ENCODE data around the gene KLHL14. TPM values are rescaled to one million over a fixed set of nuclear protein-coding genes. Genes with fewer than 3 reads are reported as not detected.

The KLHL14 gene
- total and polyA plus RNA-seq, 7 donors: 0.01 TPM; not detected in 6

DNA sequence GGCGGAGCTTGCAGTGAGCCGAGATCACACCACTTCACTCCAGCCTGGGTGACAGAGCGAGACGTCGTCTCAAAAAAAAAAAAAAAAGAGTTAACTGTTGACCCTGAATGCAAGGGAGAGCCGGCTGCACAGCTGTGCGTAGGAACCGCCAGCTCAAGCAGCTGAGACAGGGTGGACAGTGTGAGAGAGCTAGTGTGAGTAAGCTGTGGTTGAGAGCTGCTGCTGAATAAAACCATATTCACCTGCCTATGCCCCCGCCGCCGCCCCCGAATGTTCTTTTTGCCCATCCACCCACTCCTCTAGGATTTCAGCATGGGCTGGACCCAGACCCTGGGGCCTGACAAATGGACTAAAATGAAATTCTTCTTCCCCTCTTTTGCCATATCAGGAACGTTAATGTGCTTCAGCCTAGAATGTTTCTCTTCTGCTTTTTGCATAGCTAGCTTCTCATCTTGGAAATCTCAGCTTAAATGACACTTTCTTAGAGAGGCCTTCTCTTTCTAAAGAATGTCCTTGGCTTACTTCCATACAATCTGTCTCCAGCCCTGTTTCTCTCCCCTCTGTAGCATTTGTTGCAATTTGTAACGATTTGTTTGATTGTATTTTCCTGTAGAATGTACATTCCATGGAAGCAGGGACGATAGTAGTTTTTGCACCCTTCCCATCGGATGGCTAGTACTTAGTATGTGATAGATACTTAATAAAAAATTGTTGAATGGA, 142.7 kb downstream of the KLHL14 start:
- Histone ChIP-seq H3K27ac (no peak overlapping the region), H3K9me3 (no peaks in the 10 kb centered on the region), H3K4me1 (no peaks in the 10 kb centered on the region), H3K36me3 (ENCODE audit: insufficient read depth in 1 of 2, low read depth in 1 of 2) (no peaks in the 10 kb centered on the region), H3K27me3 (ENCODE audit: insufficient read depth in 3 of 3, low read length in 2 of 3) (peaks cover 0 to 3% (median 0%) of the 10 kb centered on the region in 3 donors), H3K4me3 (no peak overlapping the region)
- intact Hi-C loops (cut with DNase I): no loop called here
- ATAC-seq (no peak), DNase-seq (no peak)
- 46 to 56% (median 51%) methylated on average over 16 of the region's 16 CpGs for WGBS, 3 donors
- TF ChIP-seq, protein P1, sequence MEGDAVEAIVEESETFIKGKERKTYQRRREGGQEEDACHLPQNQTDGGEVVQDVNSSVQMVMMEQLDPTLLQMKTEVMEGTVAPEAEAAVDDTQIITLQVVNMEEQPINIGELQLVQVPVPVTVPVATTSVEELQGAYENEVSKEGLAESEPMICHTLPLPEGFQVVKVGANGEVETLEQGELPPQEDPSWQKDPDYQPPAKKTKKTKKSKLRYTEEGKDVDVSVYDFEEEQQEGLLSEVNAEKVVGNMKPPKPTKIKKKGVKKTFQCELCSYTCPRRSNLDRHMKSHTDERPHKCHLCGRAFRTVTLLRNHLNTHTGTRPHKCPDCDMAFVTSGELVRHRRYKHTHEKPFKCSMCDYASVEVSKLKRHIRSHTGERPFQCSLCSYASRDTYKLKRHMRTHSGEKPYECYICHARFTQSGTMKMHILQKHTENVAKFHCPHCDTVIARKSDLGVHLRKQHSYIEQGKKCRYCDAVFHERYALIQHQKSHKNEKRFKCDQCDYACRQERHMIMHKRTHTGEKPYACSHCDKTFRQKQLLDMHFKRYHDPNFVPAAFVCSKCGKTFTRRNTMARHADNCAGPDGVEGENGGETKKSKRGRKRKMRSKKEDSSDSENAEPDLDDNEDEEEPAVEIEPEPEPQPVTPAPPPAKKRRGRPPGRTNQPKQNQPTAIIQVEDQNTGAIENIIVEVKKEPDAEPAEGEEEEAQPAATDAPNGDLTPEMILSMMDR (IDR thresholded peaks at IDR 0.05): no peak

DNA sequence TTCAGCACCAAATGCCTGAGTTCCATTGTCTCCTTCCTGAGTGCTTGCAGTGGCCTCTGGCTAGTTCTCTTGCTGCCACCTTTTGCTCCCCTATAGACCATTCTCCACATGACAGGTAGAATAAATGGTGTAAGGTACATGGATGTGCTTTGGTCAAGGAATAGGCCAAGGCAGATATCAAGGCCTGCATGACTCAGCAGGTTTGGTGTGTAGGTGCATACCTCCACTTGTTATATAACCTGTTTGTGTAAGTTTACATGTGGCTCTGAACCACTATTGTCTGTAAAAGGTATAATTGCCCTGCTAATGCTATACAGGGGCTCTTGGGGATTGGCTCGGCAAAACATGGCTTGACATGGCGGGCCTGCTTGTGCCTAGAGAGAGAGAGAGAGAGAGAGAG, 143.5 kb downstream of the KLHL14 start:
- TF ChIP-seq, protein P1 (IDR thresholded peaks at IDR 0.05): no peak
- ATAC-seq (no peak), DNase-seq (no peak)
- no peaks in the 10 kb centered on the region for H3K9me3 ChIP-seq
- H3K4me3 ChIP-seq: no peak overlapping the region
- no peaks in the 10 kb centered on the region for H3K4me1 ChIP-seq
- no peak overlapping the region for H3K27ac ChIP-seq
- H3K36me3 ChIP-seq (ENCODE audit: insufficient read depth in 1 of 2, low read depth in 1 of 2): no peaks in the 10 kb centered on the region
- WGBS, 3 donors: 83 to 97% (median 93%) methylated on average over 2 of the region's 2 CpGs
- H3K27me3 ChIP-seq (ENCODE audit: insufficient read depth in 3 of 3, low read length in 2 of 3): peaks cover 0 to 2% (median 0%) of the 10 kb centered on the region in 3 donors
- intact Hi-C loops (cut with DNase I): no loop called here

DNA sequence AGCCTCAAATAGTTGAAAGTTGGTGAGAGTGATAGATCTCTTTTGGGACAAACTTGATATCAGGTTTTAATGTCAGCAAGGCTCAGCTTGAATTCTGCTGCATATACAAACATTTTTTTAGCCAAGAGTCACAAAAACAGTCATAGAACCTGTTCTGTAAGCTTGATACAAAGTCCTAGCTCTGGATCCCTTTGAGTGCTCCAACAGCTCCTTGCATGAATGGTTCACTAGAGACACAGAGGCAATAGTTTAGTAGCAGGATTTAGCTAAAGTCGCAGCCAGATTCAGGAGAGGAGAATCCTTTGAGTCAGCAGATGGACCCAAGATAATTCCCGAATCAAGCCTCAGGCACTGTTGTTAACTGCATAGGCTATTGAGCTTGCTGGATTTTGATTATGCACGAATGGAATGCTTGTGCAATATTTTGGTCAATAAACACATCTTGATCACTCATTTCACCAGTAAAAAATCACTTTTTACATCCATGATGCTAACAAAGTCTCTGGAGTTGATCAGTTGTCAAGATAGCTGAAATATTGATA, 148.6 kb downstream of the KLHL14 start:
- DNase-seq (no peak), ATAC-seq (no peak)
- no peaks in the 10 kb centered on the region for H3K9me3 ChIP-seq
- intact Hi-C loops (cut with DNase I): no loop called here
- H3K27ac ChIP-seq: no peak overlapping the region
- H3K27me3 ChIP-seq (ENCODE audit: insufficient read depth in 3 of 3, low read length in 2 of 3): no peaks in the 10 kb centered on the region
- TF ChIP-seq, protein P1 (IDR thresholded peaks at IDR 0.05): no peak
- no peaks in the 10 kb centered on the region for H3K4me1 ChIP-seq
- WGBS, 3 donors: 73 to 88% (median 87%) methylated on average over 3 of the region's 3 CpGs
- no peak overlapping the region for H3K4me3 ChIP-seq
- no peaks in the 10 kb centered on the region for H3K36me3 ChIP-seq (ENCODE audit: insufficient read depth in 1 of 2, low read depth in 1 of 2)

DNA sequence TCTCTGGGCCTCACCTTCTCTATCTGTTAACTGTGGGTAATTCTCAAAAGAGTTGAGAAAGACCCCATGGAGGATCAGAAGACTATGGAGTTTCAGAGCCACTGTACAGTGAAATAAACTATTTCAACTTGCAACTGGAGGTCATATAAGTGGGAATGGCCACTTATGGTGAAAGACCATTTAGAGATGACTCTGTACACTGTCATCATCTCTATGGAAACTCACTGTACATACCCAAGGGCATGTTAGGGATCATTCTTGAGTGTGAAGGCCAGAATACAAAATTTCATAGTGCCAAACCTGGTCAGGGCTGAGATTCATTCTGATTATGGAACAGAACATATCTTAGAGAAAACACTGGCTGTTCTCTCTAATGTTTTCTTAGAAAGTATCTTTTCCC, 149.3 kb downstream of the KLHL14 start:
- H3K4me3 ChIP-seq: no peak overlapping the region
- no peaks in the 10 kb centered on the region for H3K36me3 ChIP-seq (ENCODE audit: insufficient read depth in 1 of 2, low read depth in 1 of 2)

More for the DNA sequence above, 149.3 kb downstream of the KLHL14 start:
- TF ChIP-seq, protein P1 (IDR thresholded peaks at IDR 0.05): no peak
- Histone ChIP-seq H3K27ac (no peak overlapping the region), H3K27me3 (ENCODE audit: insufficient read depth in 3 of 3, low read length in 2 of 3) (no peaks in the 10 kb centered on the region), H3K9me3 (no peaks in the 10 kb centered on the region), H3K4me1 (no peaks in the 10 kb centered on the region)
- no peak for ATAC-seq
- intact Hi-C loops (cut with DNase I): no loop called here
- DNase-seq: no peak
